ENCODE results near the gene HES4.
A peak's percentile ranks its signal among the peaks of the same experiment; 100 is the strongest.
"Not testable (repeated sequence)": the region's sequence is repeated elsewhere in the genome, so short reads cannot be mapped to it uniquely, and the experiment has no call there.

The HES4 gene

DNA sequence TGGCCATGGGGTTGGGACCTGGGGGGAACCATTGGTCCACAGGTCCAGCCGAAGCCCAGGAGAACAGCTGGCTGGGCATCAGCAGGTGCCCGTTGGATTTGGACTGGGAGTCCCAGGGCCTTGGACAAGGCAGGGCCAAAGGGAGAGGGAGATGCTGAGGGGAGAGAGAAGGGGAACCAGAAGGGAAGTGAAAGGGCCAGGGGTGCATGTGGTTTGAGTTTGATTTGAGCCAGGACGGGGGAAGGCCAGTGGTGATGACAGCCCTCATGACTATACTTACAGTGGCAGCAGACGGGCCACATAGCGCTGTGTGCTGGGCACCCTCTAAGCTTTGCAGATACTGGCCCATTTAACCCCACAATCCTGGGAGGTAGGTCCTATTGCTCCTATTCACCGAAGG lies 38.8 kb upstream of the HES4 start:
- Mint-ChIP-seq H3K4me1 (peaks cover 17% of the 10 kb centered on the region), H3K9me3 (no peaks in the 10 kb centered on the region), H3K27me3 (no peaks in the 10 kb centered on the region)

DNA sequence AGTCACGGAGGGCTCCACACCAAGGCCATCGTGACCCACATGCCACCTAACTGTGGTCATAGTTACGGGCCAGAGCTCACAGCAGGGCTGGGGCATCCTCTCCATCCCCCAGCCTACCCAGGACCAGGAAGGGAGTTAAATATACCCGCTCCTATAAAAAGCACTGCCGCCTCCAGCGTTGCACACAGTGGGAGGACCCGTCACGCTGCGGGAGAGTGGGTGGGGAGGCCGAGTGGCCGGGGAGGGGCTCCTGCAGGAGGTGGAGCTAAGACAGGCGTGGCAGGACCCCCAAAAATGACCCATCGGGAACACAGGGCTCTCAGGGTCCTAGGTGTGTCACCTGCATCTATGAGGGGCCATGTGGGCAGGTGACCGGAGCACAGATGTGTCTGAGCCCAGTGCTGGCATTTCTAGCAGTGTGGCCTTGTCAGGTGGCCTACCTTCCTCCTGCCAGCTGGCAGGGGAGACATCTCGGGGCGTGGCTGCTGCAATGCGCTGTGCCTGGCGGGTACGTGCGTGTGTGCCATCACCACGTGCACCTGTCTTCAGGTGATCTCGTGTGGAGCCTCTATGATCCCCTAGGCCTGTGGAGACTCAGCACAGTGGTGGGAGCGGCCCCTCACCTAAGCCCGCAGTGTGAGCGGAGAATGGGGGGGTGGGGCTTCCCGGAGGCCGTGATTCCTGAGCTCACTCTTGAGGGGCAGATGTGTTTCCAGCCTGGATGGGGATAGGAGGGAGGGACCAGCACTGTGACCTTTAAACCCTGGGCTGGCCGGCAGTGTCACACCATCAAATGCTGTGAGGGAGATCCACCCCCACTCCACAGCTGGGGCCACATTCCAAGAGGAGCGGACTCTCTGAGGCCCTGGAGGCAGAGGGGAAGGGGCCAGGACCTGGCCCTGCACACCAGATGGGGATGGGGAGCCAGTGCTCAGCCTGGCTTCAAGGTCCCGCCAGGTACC lies 37.8 kb upstream of the HES4 start:
- Mint-ChIP-seq H3K4me1 (peaks cover 17% of the 10 kb centered on the region), H3K9me3 (no peaks in the 10 kb centered on the region), H3K27ac (no peak overlapping the region), H3K27me3 (no peaks in the 10 kb centered on the region), H3K36me3 (no peaks in the 10 kb centered on the region), H3K4me3 (no peak overlapping the region)

More for the DNA sequence above, 38.8 kb upstream of the HES4 start:
- H3K36me3 Mint-ChIP-seq = no peaks in the 10 kb centered on the region
- H3K4me3 Mint-ChIP-seq = no peak overlapping the region
- no peak overlapping the region for H3K27ac Mint-ChIP-seq

DNA sequence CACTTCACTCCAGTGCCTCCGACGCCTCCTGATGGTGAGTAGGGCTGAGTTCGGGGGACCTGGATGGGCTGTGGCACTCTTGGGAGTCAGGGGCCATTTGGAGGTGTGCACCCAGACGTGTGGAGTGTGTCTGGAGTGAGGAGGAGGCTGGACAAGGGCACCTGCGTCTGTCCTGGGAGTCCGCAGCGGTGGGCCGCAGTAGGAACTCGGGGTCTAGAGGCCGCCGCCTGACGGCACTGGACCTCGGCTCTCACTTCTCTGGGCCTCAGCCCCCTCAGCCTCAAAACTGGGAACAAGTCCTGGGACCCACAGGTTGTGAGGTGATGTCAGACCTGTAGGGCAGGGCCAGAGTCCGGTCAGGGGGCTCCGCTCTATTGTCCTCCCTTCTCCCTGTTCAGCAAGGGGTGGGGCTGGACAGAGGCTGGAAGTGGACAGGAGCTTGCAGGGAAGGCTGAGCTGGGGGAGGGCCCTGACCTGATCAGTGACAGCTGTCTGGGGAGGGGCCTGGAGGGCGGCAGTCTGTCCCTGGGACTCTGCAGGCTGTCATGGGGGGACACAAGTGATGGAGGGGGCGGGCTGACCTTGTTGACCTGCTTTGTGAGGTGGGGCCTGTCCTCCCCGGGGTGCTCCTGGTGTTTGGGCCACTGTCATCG lies 35.5 kb upstream of the HES4 start:
- H3K27me3 Mint-ChIP-seq = no peaks in the 10 kb centered on the region
- H3K27ac Mint-ChIP-seq = no peak overlapping the region
- no peaks in the 10 kb centered on the region for H3K9me3 Mint-ChIP-seq
- peaks cover 22% of the 10 kb centered on the region for H3K4me1 Mint-ChIP-seq
- no peaks in the 10 kb centered on the region for H3K36me3 Mint-ChIP-seq
- no peak overlapping the region for H3K4me3 Mint-ChIP-seq

DNA sequence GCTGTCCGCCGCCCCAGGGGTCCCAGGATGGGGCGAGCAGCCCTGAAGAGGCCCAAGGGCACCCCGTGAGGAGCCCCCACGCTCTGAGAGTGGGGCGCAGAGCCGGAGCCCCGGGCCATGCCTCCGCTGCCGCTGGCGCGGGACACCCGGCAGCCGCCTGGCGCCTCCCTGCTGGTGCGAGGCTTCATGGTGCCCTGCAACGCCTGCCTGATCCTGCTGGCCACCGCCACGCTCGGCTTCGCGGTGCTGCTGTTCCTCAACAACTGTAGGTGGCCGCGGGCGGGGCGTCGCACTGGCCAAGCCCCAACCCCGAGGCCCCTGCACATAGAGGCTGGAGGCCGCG lies 34.5 kb upstream of the HES4 start:
- no peaks in the 10 kb centered on the region for H3K36me3 Mint-ChIP-seq
- H3K27ac Mint-ChIP-seq = no peak overlapping the region
- no peaks in the 10 kb centered on the region for H3K9me3 Mint-ChIP-seq
- H3K4me1 Mint-ChIP-seq = peaks cover 17% of the 10 kb centered on the region
- no peaks in the 10 kb centered on the region for H3K27me3 Mint-ChIP-seq
- peak overlapping the region; percentile 58 for H3K4me3 Mint-ChIP-seq

DNA sequence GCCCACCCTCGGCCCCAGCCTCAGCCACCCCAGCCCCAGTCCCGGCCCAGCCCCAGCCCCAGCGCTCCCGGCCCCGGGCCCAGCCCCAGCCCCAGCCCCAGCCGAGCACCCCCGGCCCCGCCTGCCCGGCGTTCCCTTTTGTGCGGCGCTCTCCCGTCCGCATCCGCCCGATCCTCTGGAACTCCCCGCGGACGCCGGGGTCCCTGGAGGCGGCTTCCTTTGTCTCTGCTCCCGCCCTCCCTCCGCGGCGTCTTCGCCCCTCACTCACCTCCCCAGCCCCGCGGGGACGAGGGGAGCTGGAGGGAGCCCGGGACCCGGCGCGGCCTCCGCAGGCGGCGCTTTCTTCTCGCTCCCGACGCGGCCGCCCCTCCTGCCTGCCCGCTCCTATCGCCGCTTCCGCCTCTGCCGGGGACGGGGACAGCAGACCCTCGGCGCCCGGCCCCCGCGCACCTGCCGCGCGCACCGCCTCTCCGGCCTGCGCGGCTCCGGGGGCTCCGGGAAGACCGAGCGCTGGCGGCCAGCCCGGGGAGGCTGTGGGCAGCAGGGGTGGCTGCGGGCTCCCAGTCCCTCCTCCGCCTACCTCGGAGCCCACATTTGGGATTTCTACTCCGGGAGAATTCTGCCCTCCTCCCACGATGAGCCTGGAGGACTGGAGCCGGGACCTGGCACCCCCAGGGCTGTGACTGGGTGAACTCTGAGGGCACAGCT lies 34.0 kb upstream of the HES4 start:
- Mint-ChIP-seq H3K36me3 (no peaks in the 10 kb centered on the region), H3K4me3 (peak overlapping the region; percentile 57), H3K27me3 (no peaks in the 10 kb centered on the region), H3K4me1 (peaks cover 12% of the 10 kb centered on the region), H3K9me3 (no peaks in the 10 kb centered on the region), H3K27ac (no peak overlapping the region)

DNA sequence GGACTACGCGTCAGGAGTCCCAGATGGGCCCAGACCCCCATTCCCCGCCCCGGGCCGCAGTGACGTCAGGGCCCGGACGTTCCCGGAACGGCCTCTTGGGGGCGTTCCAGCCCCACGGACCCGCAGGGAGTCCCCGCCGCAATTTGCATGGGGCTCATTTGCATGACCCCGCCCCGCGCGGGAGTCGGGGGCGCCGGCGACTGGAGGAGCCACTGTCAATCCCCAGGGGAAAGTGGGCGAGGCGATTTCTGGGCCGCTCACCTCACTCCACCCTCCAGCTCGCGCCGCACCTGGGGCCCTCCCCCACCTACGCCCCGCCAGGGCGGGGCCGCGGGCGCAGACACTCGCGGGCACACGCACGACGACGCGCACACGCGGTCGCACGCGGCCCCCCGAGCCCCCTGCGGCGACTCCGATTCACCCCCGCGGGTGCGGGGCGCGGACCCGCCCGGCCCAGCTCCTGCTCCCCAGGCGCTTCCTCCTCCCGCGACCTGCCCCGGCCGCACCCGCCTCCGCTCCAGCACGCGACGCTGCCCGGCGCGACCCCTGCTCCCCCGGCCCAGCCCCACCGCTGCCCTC lies 33.2 kb upstream of the HES4 start:
- no peaks in the 10 kb centered on the region for H3K27me3 Mint-ChIP-seq
- H3K4me3 Mint-ChIP-seq = peak overlapping the region; percentile 70
- H3K36me3 Mint-ChIP-seq = no peaks in the 10 kb centered on the region
- H3K27ac Mint-ChIP-seq = no peak overlapping the region
- H3K4me1 Mint-ChIP-seq = peaks cover 5% of the 10 kb centered on the region
- H3K9me3 Mint-ChIP-seq = no peaks in the 10 kb centered on the region

DNA sequence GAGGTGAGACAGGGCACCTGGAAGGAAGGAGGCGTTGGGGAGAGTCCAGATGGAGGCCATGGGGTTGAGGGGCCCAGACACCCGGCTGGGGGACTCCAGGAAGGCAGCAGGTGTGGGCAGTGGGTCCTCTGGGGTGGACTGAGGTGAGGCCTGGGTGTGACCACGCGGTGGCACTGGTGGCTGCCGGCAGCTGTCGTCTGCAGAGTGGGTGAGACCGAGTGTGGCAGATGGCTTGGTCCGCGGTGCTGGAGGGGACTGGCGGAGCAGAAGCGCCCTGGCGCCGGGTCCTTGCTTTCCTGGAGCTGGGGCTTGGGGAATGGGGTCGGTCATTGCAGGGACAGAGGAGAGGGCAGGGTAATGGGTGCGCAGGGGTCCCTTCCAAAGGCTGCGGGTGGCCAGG lies 32.5 kb upstream of the HES4 start:
- Mint-ChIP-seq H3K9me3 (no peaks in the 10 kb centered on the region), H3K27me3 (no peaks in the 10 kb centered on the region), H3K4me3 (peak overlapping the region; percentile 58), H3K4me1 (peaks cover 5% of the 10 kb centered on the region), H3K36me3 (no peaks in the 10 kb centered on the region), H3K27ac (no peak overlapping the region)

DNA sequence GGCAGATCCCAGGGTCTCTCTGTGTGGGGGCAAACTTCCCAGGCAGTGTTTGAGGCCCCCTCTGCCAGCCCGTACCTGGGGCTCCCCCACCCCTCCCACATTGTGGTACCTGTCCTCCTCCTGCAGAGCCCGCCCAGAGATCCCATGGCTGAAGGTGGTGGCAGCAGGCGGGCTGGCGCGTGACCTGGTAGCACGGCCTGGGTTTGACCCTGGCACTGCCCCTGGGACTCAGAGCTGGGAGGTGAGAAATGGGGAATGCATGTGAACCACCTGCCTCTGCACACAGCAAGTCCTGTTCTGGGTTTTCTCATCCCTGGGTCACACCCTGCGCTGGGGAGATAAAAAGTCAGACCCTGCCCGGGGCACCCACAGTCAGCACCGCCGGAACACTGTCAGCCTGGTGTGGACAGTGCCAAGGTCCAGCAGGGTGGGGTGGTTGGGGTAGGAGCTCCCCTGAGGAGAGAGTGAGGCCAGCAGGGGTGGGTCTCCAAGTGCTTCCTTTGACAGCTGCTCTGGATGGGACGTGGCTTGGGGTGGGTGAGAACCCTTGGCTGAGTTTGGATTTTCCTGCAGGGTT lies 31.9 kb upstream of the HES4 start:
- Mint-ChIP-seq H3K27me3 (no peaks in the 10 kb centered on the region), H3K36me3 (no peaks in the 10 kb centered on the region), H3K4me3 (peak overlapping the region; percentile 58), H3K27ac (peak overlapping the region; percentile 41), H3K4me1 (peaks cover 5% of the 10 kb centered on the region), H3K9me3 (no peaks in the 10 kb centered on the region)

DNA sequence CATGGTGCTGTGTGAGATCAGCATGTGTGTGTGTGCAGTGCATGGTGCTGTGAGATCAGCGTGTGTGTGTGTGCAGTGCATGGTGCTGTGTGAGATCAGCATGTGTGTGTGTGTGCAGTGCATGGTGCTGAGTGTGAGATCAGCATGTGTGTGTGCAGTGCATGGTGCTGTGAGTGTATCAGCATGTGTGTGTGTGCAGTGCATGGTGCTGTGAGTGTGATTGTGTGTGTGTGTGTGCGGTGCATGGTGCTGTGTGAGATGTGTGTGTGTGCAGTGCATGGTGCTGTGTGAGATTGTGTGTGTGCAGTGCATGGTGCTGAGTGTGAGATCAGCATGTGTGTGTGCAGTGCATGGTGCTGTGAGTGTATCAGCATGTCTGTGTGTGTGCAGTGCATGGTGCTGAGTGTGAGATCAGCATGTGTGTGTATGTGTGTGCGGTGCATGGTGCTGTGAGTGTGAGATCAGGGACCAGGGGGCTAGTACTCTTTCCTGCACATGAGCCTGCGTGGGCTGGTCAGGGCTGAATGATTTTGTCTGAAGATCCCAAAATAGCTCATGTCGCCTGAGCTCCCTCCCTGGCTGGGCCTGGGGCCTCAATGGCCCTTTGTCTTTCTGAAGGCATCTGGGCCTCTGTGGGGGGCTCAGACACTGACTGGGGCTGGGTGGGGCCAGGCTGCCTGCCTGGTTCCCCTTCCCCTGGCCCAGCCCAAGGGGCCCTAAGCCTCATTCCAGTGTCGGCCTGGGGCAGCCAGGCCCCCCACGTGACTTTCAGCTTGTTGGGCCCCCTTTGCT lies 31.2 kb upstream of the HES4 start:
- H3K9me3 Mint-ChIP-seq, H3K27ac Mint-ChIP-seq, H3K4me1 Mint-ChIP-seq, H3K4me3 Mint-ChIP-seq, H3K27me3 Mint-ChIP-seq, H3K36me3 Mint-ChIP-seq: not testable (repeated sequence)

DNA sequence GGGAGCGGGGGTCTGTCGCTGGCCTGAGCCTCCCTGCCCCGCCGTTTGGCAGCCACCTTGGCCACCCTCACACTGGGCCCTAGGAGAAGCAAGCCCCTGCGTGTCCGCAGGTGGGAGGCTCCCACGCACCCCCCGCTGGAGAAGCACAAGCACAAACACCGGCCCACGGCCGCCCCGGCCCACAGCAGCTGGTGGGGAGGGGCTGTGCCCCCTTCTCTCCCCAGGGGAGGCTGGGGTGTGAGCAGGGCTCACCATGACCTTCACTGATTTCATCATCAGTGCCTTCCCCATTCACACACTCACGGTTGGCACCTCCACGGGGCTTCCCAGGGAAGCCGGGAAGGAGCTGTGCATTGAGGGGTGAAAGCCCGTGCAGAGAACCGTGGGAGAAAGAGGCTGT lies 27.9 kb upstream of the HES4 start:
- Mint-ChIP-seq H3K27me3 (no peaks in the 10 kb centered on the region), H3K4me1 (peaks cover 5% of the 10 kb centered on the region), H3K9me3 (no peaks in the 10 kb centered on the region), H3K36me3 (no peaks in the 10 kb centered on the region), H3K4me3 (no peak overlapping the region), H3K27ac (no peak overlapping the region)

DNA sequence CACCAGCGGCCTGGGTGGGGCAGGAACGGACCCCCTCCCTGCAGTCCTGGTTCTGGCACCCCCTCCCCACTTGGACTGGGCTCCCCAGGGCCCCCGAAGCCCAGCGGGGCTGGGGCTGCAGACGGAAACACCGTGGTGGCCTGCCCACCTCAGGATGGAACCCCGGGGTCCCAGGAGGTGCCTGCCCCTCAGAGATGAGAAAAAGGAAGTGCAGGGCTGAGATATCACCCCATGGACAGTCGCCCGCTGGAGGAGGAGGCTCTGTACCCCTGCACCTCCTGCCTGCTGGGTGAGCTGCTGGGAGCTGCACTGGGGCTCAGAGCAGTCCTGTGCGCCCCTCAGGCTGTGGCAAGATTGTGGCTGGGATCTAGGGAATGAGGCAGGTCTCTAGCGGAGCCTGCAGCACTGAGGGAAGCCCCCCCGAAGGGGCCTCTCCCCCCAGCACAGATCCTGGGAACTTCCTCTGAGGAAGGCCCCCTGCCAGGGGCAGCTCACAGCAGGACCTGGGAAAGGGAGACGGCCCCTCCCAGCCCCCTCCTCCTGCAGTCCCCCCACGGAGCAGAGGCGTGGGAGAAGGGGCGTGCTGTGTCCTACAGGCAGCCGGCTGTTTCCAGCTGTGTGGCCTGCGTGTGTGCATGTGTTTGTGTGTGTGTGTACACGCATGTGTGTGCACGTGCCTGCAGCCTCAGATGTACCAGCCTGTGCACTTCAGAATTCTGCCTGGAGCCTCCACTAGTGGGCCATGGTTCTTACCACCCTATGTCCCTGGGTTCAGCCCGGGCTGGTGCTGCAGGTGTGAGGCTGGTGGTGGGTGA lies 26.9 kb upstream of the HES4 start:
- Mint-ChIP-seq H3K4me3 (no peak overlapping the region), H3K9me3 (no peaks in the 10 kb centered on the region), H3K27me3 (no peaks in the 10 kb centered on the region), H3K27ac (no peak overlapping the region), H3K36me3 (no peaks in the 10 kb centered on the region), H3K4me1 (peaks cover 6% of the 10 kb centered on the region)

DNA sequence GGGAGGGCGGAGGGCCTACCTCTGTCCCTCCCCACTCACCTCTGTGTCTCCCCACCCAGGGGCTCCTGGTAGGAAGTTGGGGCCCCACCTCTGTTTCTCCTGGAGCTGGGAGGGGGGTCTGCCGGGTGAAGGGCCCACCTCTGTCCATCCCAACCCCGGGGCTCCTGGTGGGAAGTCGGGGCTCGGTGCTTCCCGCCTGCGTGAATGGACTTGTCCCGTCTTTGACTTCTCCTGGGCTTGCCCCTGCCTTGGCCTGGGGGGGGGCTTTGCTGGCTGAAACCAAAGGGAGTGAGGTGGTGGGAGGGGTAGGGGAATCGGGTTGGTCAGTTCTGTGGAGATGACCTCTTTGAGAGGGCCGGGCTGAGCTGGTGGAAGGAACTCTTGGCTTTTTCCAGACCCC lies 25.8 kb upstream of the HES4 start:
- Mint-ChIP-seq H3K4me1 (peaks cover 6% of the 10 kb centered on the region), H3K9me3 (no peaks in the 10 kb centered on the region), H3K4me3 (no peak overlapping the region), H3K36me3 (no peaks in the 10 kb centered on the region), H3K27me3 (no peaks in the 10 kb centered on the region), H3K27ac (no peak overlapping the region)

DNA sequence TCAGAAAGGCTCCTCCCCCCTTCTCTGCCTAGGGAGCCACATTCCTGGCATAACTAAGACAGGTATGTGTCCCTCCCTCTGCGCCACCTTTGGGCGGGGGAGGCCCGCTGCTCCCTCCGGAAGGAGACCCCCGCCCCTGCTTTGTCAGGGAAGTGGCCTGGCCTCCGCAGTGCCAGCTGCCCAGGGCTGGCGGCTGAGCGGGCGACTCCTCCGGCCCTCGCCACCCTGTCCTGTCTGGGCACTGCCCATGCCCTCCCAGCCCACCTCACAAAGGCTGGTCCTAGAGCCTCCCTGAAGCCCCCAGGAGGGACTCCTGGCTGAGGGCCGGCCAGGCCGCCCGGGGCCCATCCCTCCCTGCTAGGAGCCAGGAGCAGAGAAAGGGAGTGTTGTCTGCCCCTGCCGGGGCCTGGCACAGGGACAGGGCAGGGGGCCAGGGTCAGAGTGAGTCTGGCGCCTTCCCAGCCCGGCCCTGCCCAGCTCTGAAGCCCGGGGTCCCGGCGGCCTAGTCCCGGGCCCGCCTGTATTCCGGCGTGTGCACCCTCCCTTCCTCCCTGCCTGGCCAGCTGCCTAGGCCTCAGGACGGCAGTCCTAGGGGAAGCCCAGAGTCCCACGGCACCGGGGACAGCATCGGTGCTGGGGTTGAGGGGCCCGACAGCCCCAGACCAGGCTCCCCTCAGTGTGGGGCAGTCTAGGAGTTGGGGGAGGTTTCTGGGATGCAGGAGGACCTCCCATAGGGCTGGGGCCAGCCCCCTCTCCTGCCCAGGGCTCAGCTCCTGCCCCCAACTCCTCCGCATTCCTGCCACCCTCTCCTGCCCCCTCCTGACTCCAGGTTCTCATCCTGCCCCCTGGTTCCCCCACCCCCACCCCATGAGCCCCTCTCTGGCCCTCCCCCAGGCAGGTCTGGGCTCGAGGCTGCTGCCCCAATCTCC lies 25.1 kb upstream of the HES4 start:
- H3K36me3 Mint-ChIP-seq = no peaks in the 10 kb centered on the region
- H3K27me3 Mint-ChIP-seq = no peaks in the 10 kb centered on the region

More for the DNA sequence above, 25.1 kb upstream of the HES4 start:
- Mint-ChIP-seq H3K4me1 (peaks cover 6% of the 10 kb centered on the region), H3K27ac (no peak overlapping the region), H3K9me3 (no peaks in the 10 kb centered on the region), H3K4me3 (no peak overlapping the region)
